ENCODE results near the gene PRMT5.

GRCh38 chr14:22976620-22977433 lies 47.7 kb upstream of the PRMT5 start:
- TF ChIP-seq CTCF (IDR thresholded peaks at IDR 0.05) = no peak
- no peak for TF ChIP-seq POLR2A (IDR thresholded peaks at IDR 0.05)
